HTR-8/SVneo (cell line): ENCODE results near the gene NSMF.

Experiments
- DNase-seq: peaks from one replicate; pipeline ENCODE4 v3.0.0; 2011; ENCODE audit warnings: low spot score, mixed read lengths; ENCODE audit not compliant: insufficient read length
- FAIRE-seq: peaks from 2 replicates; lab custom pipeline; 2011; peaks lifted over from hg19 to GRCh38; lab: Jason Lieb, UNC

Gene NSMF

GRCh38 chr9:137435381-137435891 lies 23.7 kb downstream of the NSMF start:
- DNase-seq (no peak), FAIRE-seq (no peak)

- DNase-seq (no peak), FAIRE-seq (no peak)
These were observed 24.4 kb downstream of the NSMF start for GRCh38 chr9:137434498-137435380.

- DNase-seq (no peak), FAIRE-seq (no peak)
These were observed 25.2 kb downstream of the NSMF start for GRCh38 chr9:137433916-137434431.

- no peak for FAIRE-seq
- no peak for DNase-seq
These were observed 25.7 kb downstream of the NSMF start for GRCh38 chr9:137433349-137433915.

GRCh38 chr9:137432687-137433348 lies 26.3 kb downstream of the NSMF start:
- DNase-seq, result no peak
- FAIRE-seq, result no peak

- no peak for FAIRE-seq
- DNase-seq, result no peak
These were observed 27.7 kb downstream of the NSMF start for GRCh38 chr9:137431416-137431931.

- no peak for FAIRE-seq
- DNase-seq, result no peak
These were observed 28.3 kb downstream of the NSMF start for GRCh38 chr9:137430723-137431415.

GRCh38 chr9:137429974-137430722 lies 29.0 kb downstream of the NSMF start:
- DNase-seq, result no peak
- no peak for FAIRE-seq

GRCh38 chr9:137429546-137429890 lies 29.6 kb downstream of the NSMF start:
- FAIRE-seq (no peak), DNase-seq (no peak)

GRCh38 chr9:137428841-137429545 lies 30.1 kb downstream of the NSMF start:
- DNase-seq, result no peak
- no peak for FAIRE-seq

GRCh38 chr9:137428311-137428630 lies 30.9 kb downstream of the NSMF start:
- DNase-seq (no peak), FAIRE-seq (no peak)

GRCh38 chr9:137427454-137428310 lies 31.5 kb downstream of the NSMF start:
- DNase-seq, result no peak
- no peak for FAIRE-seq

GRCh38 chr9:137426018-137426681 lies 33.0 kb downstream of the NSMF start:
- FAIRE-seq, result no peak
- DNase-seq, result no peak

GRCh38 chr9:137423514-137424291 lies 35.4 kb downstream of the NSMF start:
- DNase-seq (no peak), FAIRE-seq (no peak)

- no peak for FAIRE-seq
These were observed 36.3 kb downstream of the NSMF start, which contains the start of the genes EXD3 and NOXA1 for GRCh38 chr9:137422604-137423513. Gene EXD3 (minus strand): TSS chr9:137423162. CDS start chr9:137395357, 27,805 bp downstream. Gene NOXA1 (plus strand): TSS chr9:137423393. CDS start chr9:137423530, 137 bp downstream.

More at GRCh38 chr9:137422604-137423513, 36.3 kb downstream of the NSMF start, which contains the start of the genes EXD3 and NOXA1:
- DNase-seq, result peak; percentile 77
